ENCODE measurements around the gene CEP20. TPM values are rescaled to one million over a fixed set of nuclear protein-coding genes. Genes with fewer than 3 reads are reported as not detected.
"Not testable (repeated sequence)": the region's sequence is repeated elsewhere in the genome, so short reads cannot be mapped to it uniquely, and the experiment has no call there.

The CEP20 gene, protein sequence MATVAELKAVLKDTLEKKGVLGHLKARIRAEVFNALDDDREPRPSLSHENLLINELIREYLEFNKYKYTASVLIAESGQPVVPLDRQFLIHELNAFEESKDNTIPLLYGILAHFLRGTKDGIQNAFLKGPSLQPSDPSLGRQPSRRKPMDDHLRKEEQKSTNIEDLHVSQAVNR
- total RNA-seq: 10 to 100 TPM; 38.8 to 40.1 TPM

DNA sequence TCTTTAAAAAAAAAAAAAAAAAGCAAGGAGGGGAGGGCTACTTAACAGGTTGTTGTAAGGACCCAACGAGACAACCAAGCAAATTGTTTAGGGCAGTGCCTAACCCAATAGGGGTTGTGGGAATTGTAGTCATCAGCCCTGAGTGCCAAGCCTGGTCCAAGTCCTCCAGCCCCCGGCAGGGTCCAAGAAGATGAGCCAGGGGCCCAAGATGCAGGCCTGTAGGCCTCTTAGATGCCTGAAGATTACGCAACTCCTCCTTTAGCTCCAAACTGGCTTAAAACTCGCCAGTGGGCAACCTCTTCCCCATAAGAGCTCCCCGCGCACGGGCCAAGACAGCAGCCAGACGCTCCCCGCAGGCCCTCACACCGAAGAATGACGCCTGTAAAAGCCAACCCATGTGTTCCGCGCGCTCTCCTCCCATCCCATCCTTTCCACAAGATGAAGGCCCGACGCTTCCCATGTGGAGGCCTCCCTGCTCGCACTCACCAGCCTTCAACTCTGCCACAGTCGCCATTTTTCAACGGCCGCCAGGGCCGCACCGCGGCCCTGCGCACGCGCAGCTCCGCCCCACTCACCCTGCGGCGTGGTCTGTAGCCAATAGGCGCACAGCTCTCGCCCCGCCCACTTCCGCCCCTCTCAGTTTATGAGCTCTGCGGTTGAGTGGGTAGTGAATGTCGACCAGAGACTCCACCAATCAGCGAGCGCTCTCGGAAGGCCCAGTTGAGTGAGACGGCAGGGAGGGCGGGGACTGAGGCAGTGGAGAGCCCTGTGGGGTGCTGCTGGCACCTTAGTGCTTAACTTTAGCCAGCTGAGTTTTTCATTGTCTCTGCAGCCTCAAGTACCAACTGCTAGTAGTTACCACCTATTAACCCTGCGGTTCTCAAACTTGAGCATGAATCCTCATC, at the start of gene CEP20:
Gene CEP20, minus strand, starts transcription at position 532 of the 905 bp plus-strand sequence. Its CDS starts 18 bp downstream, at position 514.
- CTCF ChIA-PET: interaction anchor here (0.7 to 1.5 kb wide), 6 partner anchors 9 to 64 kb away, joined by 3 to 5 read pairs (median 3); no protein-coding TSS in a partner anchor
- POLR2A ChIA-PET: interaction anchor here (0.5 to 1.3 kb wide), 9 partner anchors 10 to 246 kb away, joined by 3 to 8 read pairs (median 5); no protein-coding TSS in a partner anchor

DNA sequence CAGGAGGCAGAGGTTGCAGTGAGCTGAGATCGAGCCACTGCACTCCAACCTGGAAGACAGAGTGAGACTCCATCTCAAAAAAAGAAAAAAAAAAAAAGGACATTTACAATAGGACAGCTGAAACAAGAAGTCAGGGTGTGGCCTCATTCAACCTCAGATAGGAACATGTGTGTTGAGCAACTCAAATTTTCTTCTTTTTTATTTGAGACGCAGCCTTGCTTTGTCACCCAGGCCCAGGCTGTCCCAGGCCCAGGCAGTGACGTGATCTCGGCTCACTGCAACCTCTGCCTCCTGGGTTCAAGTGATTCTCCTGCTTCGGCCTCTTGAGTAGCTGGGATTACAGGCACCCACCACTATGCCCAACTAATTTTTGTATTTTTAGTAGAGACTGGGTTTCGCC, 48.4 kb upstream of the CEP20 start:
- POLR2A ChIA-PET, CTCF ChIA-PET: not testable (repeated sequence)

DNA sequence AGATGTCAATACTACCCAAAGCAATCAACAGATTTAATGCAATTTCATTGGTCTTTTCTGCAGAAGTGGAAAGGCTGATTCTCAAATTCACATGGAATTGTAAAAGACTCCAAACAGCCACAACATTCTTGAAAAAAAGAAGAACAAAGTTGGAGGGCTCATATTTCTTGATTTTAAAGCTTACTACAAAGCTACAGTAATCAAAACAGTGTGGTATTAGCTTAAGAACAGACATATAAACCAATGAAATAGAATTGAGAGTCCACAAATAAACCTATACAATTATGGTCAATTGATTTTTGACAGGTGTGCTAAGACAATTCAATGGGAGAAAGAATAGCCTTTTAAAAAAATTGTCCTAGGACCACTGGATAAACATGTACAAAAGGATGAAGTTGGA, 46.6 kb upstream of the CEP20 start:
- ChIA-PET CTCF (interaction anchor here (1.1 kb wide), 1 partner anchor 10 kb away, joined by 4 read pairs; no protein-coding TSS in a partner anchor), POLR2A (no interaction called here)

DNA sequence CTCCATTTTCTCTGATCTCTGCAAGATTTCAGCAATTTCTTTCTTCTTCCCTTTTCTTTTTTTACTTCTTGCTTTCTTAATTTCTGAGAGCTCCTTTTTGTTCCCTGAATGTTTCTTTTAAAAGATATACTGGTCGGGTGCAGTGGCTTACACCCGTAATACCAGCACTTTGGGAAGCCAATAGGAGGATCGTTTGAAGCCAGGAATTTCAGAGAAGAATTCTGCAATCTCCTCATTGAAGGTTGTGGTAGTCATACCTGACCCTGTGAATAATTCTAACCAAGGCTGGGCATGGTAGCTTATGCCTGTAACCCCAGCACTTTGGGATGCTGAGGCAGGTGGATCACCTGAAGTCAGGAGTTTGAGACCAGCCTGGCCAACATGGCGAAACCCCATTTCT, 45.4 kb upstream of the CEP20 start:
- POLR2A ChIA-PET: no interaction called here
- CTCF ChIA-PET: no interaction called here

DNA sequence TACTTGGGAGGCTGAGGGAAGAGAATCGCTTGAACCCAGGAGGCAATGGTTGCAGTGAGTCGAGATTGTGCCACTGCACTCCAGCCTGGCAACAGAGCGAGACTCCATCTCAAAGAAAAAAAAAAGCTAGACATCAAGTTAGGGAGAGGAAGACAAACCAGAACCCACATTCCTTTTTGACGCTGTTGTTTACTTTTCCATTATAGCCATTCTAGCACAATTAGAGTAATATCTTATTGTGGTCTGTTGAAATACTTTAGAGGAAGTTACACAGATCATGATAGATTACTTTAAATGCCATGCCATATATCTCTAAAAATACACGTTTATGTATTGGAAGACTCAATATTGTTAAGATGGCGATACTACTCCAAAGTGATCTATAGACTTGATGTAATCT, 44.5 kb upstream of the CEP20 start:
- ChIA-PET POLR2A (no interaction called here), CTCF (no interaction called here)

DNA sequence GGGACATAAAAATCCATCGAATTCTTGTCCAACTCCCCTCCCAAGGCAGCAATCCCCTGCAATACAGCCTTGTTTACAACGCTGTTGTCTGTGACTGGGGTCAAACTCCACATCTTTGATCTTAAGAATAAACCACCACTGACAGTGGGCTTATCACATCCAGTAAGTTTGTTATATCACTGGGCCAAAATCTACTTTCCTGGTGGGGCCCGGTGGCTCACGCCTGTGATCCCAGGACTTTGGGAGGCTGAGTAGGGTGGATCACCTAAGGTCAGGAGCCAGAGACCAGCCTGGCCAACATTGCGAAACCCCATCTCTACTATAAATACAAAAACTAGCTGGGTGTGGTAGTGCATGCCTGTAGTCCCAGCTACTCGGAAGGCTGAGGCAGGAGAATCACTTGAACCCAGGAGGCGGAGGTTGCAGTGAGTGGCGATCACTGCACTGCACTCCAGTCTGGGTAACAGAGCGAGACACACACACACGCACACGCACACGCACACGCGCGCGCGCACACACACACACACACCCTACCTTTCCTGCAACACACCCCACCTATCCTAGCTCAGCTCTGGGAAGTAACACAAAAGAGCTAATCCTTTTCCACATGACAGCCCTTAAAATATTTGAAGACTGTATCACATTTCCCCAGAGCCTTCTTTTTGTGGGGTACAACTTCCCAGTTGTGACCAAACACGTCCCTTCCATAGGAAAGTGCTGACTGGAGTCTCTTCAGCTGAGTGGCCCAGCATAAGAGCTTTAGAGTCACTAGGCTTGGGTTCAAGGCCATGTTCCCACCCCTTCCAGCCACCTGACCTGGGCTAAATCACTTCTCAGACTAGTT, 40.1 kb upstream of the CEP20 start:
- POLR2A ChIA-PET: no interaction called here
- CTCF ChIA-PET: interaction anchor here (0.6 kb wide), 1 partner anchor 26 kb away, joined by 3 read pairs; no protein-coding TSS in a partner anchor

DNA sequence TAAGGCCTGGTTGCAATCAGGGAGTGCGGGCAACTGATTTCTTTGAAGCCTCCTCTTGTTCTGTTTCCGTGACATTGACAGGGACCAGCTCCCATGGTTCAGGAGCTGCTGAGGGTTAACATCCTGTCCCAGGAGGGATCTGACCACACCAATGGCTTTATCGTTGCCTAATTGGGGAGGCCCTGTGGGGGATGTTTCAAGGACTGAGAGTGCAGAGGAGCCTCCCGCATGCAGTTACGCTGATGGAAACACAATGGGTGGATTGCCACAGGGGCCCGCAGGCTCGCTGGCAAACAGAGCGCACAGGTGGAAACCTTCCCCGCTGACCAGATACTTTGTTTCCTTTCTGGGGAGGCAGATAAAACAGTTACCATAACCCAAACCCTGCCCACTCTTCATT, 37.2 kb upstream of the CEP20 start:
- POLR2A ChIA-PET: no interaction called here
- CTCF ChIA-PET: no interaction called here

DNA sequence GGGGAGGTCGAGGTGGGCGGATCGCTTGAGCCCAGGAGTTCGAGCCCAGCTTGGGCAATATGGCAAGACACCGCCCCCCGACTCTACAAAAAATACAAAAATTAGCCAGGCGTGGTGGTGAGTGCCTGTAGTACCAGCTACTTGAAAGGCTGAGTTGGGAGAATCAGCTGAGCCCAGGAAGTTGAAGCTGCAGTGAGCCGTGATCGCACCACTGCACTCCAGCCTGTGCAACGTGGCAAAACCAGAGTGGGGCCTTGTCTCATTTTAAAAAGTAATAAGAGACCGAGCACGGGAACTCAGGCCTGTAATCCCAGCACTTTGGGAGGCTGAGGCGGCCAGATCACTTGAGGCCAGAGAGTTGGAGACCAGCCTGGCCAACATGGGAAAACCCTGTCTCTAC, 36.6 kb upstream of the CEP20 start:
- POLR2A ChIA-PET: no interaction called here
- CTCF ChIA-PET: interaction anchor here (0.6 kb wide), 1 partner anchor 40 kb away, joined by 4 read pairs; no protein-coding TSS in a partner anchor

DNA sequence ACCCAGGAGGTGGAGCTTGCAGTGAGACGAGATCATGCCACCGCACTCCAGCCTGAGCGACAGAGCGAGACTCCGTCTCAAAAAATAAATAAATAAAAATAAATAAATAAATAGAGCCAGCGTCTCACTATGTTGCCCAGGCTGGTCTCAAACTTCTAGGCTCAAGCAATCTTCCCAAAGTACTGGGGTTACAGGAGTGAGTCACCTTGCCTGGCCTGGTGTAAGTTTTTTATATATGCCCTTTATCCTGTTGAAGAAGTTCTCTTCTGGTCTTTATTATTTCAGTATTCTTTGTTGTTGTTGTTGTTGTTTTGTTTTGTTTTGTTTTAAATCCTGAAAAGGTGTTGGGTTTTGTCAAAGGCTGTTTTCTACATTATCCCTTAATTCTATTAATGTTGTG, 30.9 kb upstream of the CEP20 start:
- ChIA-PET POLR2A (no interaction called here), CTCF (no interaction called here)

DNA sequence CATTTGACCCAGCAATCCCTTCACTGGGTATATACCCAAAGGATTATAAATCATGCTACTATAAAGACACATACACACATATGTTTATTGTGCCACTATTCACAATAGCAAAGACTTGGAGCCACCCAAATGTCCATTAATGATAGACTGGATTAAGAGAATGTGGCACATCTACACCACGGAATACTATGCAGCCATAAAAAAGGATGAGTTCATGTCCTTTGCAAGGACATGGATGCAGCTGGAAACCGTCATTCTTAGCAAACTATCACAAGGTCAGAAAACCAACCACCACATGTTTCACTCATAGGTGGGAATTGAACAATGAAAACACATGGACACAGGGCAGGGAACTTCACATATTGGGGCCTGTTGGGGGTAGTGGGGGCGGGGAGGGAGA, 29.9 kb upstream of the CEP20 start:
- POLR2A ChIA-PET, CTCF ChIA-PET: not testable (repeated sequence)

DNA sequence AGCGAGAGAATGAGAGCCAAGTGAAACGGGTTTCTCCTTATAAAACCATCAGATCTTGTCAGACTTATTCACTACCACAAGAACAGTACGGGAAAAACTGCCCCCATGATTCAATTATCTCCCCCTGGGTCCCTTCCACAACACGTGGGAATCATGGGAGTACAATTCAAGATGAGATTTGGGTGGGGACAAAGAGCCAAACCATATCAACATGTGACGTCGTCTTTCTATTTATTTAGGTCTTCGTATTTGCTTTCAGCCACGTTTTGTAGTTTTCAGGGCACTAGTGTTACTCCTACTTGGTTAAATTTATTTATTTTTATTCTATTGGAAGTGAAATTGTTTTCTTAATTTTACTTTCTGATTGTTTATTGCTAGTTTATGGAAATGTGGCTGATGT, 27.9 kb upstream of the CEP20 start:
- CTCF ChIA-PET: no interaction called here
- POLR2A ChIA-PET: no interaction called here

DNA sequence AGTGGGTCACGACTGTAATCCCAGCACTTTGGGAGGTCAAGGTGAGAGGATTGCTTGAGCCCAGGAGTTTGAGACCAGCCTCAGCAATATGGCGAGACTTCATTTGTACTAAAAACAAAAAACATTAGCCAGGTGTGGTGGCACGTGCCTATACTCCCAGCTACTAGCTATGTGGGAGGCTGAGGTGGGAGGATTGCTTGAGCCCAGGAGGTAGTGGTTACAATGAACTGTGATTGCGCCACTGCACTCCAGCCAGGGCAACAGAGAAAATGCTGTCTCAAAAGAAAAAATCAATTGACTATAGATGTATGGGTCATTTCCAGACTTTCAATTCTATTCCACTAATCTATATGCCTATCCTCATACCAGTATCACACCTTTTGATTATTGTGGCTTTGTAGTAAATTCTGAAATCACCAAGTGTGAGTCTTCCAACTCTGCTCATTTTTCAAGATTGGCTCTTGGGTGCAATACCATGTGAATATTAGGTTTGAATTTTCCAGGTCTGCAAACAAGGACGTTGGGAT, 27.2 kb upstream of the CEP20 start:
- CTCF ChIA-PET: no interaction called here
- POLR2A ChIA-PET: no interaction called here

DNA sequence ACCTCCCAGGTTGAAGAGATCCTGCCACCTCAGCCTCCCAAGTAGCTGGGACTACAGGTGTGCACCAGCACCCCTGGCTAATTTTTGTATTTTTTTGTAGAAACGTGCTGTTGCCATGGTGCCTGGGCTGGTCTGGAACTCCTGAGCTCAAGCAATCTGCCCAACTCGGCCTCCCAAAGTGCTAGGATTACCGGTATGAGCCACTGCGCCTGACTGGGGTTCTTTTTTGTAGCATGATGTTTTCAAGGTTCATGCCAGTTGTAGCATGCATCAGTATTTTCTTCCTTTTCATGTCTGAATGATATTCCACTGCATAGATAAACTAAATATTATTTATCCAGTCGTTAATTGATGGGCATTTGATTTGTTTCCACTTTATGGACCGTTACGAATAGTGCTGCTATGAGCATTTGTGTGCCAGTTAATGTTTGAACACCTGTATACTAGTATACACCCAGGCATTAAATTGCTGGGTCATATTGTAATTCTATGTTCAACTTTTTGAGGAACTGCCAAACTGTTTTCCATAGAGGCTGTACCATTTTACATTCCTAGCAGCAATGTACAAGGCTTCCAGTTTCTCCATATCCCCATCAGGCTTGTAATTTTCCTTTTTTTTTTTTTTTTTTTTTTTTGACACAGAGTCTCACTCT, 24.8 kb upstream of the CEP20 start:
- POLR2A ChIA-PET: no interaction called here
- CTCF ChIA-PET: interaction anchor here (0.6 to 0.7 kb wide), 2 partner anchors 15 to 120 kb away, joined by 3 to 4 read pairs; no protein-coding TSS in a partner anchor

DNA sequence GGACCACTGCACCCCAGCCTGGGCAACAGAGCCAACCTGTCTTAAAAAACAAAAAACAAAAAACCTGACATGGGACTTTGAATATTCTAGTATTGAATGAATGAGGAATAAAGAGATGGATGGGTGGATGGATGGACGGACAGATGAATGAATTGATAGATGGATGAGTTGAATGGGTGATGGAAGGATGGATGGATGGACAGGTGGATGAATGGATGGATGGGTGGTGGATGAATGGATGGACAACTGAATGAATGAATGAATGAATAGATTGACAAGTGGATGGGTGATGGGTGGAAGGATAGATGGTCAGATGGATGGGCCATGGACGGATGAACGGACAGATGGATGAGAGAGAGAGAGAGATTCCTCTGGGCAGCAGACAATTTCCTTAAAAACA, 22.8 kb upstream of the CEP20 start:
- ChIA-PET POLR2A (no interaction called here), CTCF (no interaction called here)

DNA sequence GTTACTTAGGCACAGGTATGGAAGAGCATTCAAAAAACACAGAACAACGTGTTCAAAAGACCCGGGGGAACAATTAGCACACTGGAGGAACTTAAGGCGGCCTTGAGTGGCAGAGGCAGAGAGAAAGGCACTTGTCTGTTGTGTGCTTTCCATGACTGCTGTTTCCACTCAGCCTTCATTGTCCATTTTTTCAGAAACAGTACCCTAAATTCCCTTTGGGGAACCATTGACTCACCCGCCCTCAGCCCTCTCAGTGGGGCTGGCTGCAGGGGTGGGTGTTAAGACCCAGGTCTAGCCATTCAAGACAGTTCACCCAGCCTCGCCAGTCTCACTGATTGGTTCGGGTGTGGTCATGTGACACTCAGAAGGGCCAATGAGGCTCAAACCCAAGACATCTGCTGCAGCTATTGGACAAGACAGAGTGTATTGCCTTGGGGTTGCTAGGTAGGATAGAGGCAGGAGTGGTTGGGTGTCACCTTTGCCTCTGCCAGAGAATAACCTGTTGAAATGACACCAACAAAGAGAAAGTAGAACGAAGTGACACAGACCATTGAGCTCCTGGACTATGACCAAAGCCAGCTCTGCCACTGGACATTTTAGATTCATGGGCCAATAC, 19.6 kb upstream of the CEP20 start:
- ChIA-PET CTCF (interaction anchor here (2.1 kb wide), 1 partner anchor 20 kb away, joined by 5 read pairs; the partner anchor contains the start of gene CEP20), POLR2A (no interaction called here)

DNA sequence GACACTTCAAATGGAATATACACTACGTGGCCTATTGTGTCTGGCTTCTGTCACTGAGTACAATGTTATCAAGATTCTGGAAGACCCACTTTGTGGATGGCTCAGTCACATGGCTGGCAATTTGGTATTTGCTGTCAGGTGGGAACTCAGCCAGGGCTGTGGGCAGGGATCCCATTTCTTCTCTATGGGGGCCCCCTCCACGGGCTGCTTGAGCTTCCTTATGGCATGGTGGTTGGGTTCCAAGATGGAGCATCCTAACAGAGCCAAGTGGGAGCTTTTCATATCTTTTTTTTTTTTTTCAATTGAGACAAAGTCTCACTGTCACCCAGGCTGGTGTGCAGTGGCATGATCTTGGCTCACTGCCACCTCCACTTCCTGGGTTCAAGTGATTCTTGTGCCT, 18.0 kb upstream of the CEP20 start:
- POLR2A ChIA-PET: interaction anchor here (0.5 kb wide), 1 partner anchor 166 kb away, joined by 4 read pairs; no protein-coding TSS in a partner anchor
- CTCF ChIA-PET: interaction anchor here (2.1 kb wide), 1 partner anchor 18 kb away, joined by 5 read pairs; the partner anchor contains the start of gene CEP20

DNA sequence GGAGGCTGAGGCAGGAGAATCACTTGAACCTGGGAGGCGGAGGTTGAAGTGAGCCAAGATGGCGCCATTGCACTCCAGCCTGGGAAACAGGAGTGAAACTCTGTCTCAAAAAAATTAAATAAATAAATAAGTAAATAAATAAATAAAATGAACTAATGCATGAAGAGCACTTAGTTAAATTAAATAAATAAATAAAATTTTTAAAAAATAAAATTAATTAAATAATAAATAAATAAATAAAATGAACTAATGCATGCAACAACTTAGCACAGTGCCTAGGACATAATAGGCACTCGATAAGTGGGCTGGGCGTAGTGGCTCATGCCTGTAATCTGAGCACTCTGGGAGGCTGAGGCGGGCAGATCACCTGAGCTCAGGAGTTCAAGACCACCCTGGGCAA, 15.6 kb upstream of the CEP20 start:
- CTCF ChIA-PET: interaction anchor here (0.6 to 1.0 kb wide), 2 partner anchors 13 to 16 kb away, joined by 3 to 5 read pairs; partner anchors contain the start of gene CEP20
- POLR2A ChIA-PET: no interaction called here

DNA sequence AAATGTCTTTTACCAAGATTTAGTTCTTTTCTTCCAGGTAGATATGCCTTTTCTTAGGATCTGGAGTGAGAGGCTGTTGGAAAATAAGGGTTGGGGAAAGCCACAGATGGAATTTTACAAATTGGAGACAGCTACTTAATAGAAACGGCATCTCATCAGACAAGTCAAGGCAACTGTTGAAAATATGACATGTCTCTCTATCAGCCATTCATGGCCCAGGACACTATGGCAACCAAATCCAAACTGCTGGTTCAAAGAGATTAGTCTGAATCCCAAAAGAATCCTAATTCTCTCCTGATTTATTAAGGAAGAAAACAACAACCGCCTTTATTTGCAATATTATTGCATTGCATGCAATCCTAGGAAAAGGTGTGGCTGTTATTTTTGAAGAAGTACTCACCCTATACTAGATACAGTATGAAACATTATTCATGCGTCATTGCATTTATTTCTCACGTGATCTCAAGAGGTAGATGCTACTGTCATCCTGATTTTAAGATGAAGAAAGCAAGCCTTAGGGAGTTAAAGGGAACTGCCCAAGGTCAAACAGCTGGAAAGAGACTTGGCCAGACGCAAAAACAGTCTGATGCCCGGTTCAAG, 12.6 kb upstream of the CEP20 start:
- ChIA-PET POLR2A (no interaction called here), CTCF (no interaction called here)
